ENCODE measurements around the gene IFNA13. TPM values are rescaled to one million over a fixed set of nuclear protein-coding genes. Genes with fewer than 3 reads are reported as not detected.

The IFNA13 gene
- total and polyA plus RNA-seq, 2 of the 13 experiments (the other 11 are each of a cell fraction or from before 2014, with no cell fraction given), result not detected

- TF ChIP-seq ZNF800 (CRISPR knock-in tag; IDR thresholded peaks at IDR 0.05) (no peak), ZNF75D (CRISPR knock-in tag; IDR thresholded peaks at IDR 0.05; ENCODE audit: borderline replicate concordance) (no peak), ATF1 (CRISPR knock-in tag; IDR thresholded peaks at IDR 0.05) (no peak), ZNF607 (CRISPR knock-in tag; IDR thresholded peaks at IDR 0.05; ENCODE audit: borderline replicate concordance) (peak; percentile 86), ARNT (IDR thresholded peaks at IDR 0.05) (no peak), BCL3 (CRISPR knock-in tag; IDR thresholded peaks at IDR 0.05) (peak; percentile 94), ZNF768 (CRISPR knock-in tag; IDR thresholded peaks at IDR 0.05) (peak; percentile 83), MIXL1 (CRISPR knock-in tag; IDR thresholded peaks at IDR 0.05) (no peak), TBX2 (CRISPR knock-in tag; IDR thresholded peaks at IDR 0.05; ENCODE audit: borderline replicate concordance) (peak; percentile 59), ZXDC (CRISPR knock-in tag; IDR thresholded peaks at IDR 0.05) (peak; percentile 78), PRMT3 (CRISPR knock-in tag; IDR thresholded peaks at IDR 0.05; ENCODE audit: borderline replicate concordance, low read depth) (no peak), ZNF12 (CRISPR knock-in tag; IDR thresholded peaks at IDR 0.05) (peak; percentile 29; the same call in 1 of the 2 replicates), CHD2 (IDR thresholded peaks at IDR 0.05; ENCODE audit: low read depth, low read length) (no peak), IKZF1 (IDR thresholded peaks at IDR 0.05) (no peak), ZNF570 (CRISPR knock-in tag; IDR thresholded peaks at IDR 0.05; ENCODE audit: borderline replicate concordance) (no peak), SNAPC2 (CRISPR knock-in tag; IDR thresholded peaks at IDR 0.05) (no peak), ZNF264 (CRISPR knock-in tag; IDR thresholded peaks at IDR 0.05) (no peak), MBNL3 (CRISPR knock-in tag; conservative IDR thresholded peaks at IDR 0.05) (no peak), ZNF468 (CRISPR knock-in tag; IDR thresholded peaks at IDR 0.05) (no peak), ZNF33A (CRISPR knock-in tag; IDR thresholded peaks at IDR 0.05; ENCODE audit: borderline replicate concordance) (no peak), CAMTA2 (CRISPR knock-in tag; IDR thresholded peaks at IDR 0.05; ENCODE audit: borderline replicate concordance) (peak; percentile 71; the same call in 1 of the 2 replicates), ZMYM2 (CRISPR knock-in tag; IDR thresholded peaks at IDR 0.05) (no peak), ZNF432 (CRISPR knock-in tag; IDR thresholded peaks at IDR 0.05; ENCODE audit: borderline replicate concordance) (no peak), IRF9 (CRISPR knock-in tag; IDR thresholded peaks at IDR 0.05; ENCODE audit: borderline replicate concordance) (no peak; the same call in 1 of the 2 replicates)
Measured at GRCh38 chr9:21334701-21335632, 32.9 kb downstream of the IFNA13 start, which contains the start of gene KLHL9 (continued).
